Measurements from ENCODE around the gene SAP30L.

SAP30L gene

GRCh38 chr5:154470947-154471870 is 25.4 kb downstream of the SAP30L start:
- CTCF ChIA-PET = interaction anchor here (1.0 to 11.7 kb wide), 5 partner anchors 10 to 138 kb away, joined by 4 to 165 read pairs (median 14); no protein-coding TSS in a partner anchor
- POLR2A ChIA-PET = no interaction called here
- no peak for DNase-seq (ENCODE audit: extremely low spot score)
- no peak for TF ChIP-seq CTCF (IDR thresholded peaks at IDR 0.05; ENCODE audit: control extremely low read depth, extremely low read depth, low read depth, missing control alignments)

- ChIA-PET CTCF (interaction anchor here (1.0 to 1.3 kb wide), 5 partner anchors 11 to 137 kb away, joined by 3 to 4 read pairs (median 3); no protein-coding TSS in a partner anchor), POLR2A (no interaction called here)
- DNase-seq (ENCODE audit: extremely low spot score) = no peak
- TF ChIP-seq CTCF (IDR thresholded peaks at IDR 0.05; ENCODE audit: control extremely low read depth, extremely low read depth, low read depth, missing control alignments) = no peak
These were observed 27.2 kb downstream of the SAP30L start for GRCh38 chr5:154472871-154473580.

GRCh38 chr5:154473581-154474283 is 27.9 kb downstream of the SAP30L start:
- CTCF ChIA-PET = interaction anchor here (1.0 to 1.3 kb wide), 5 partner anchors 11 to 136 kb away, joined by 3 to 4 read pairs (median 3); no protein-coding TSS in a partner anchor
- DNase-seq (ENCODE audit: extremely low spot score) = no peak
- POLR2A ChIA-PET = no interaction called here
- TF ChIP-seq CTCF (IDR thresholded peaks at IDR 0.05; ENCODE audit: control extremely low read depth, extremely low read depth, low read depth, missing control alignments) = no peak

- POLR2A ChIA-PET = no interaction called here
- TF ChIP-seq CTCF (IDR thresholded peaks at IDR 0.05; ENCODE audit: control extremely low read depth, extremely low read depth, low read depth, missing control alignments) = no peak
- DNase-seq (ENCODE audit: extremely low spot score) = no peak
- CTCF ChIA-PET = interaction anchor here (1.3 kb wide), 2 partner anchors 101 to 135 kb away, joined by 3 to 4 read pairs; no protein-coding TSS in a partner anchor
These were observed 28.9 kb downstream of the SAP30L start for GRCh38 chr5:154474396-154475334.

- CTCF ChIA-PET = interaction anchor here (0.8 to 2.2 kb wide), 3 partner anchors 7 to 403 kb away, joined by 3 to 9 read pairs (median 4); no protein-coding TSS in a partner anchor
- no peak for TF ChIP-seq CTCF (IDR thresholded peaks at IDR 0.05; ENCODE audit: control extremely low read depth, extremely low read depth, low read depth, missing control alignments)
- DNase-seq (ENCODE audit: extremely low spot score) = no peak
- POLR2A ChIA-PET = no interaction called here
These were observed 30.0 kb downstream of the SAP30L start for GRCh38 chr5:154475591-154476353.
